HG02623 (cell line): ENCODE measurements around the gene LDAH.

ENCODE experiments used
- ATAC-seq: cut with Tn5 transposase; IDR thresholded peaks from one replicate; pipeline ENCODE4 v1.9.1; 2021; ENCODE audit warnings: moderate library complexity; ENCODE audit not compliant: unreplicated experiment

Gene LDAH

GRCh38 chr2:20687260-20687832 is 135.6 kb downstream of the LDAH start:
- ATAC-seq, result no peak

- ATAC-seq, result no peak
Measured at GRCh38 chr2:20684581-20685063, 138.3 kb downstream of the LDAH start.

GRCh38 chr2:20682167-20682920 is 140.6 kb downstream of the LDAH start:
- no peak for ATAC-seq

- no peak for ATAC-seq
Measured at GRCh38 chr2:20680744-20681375, 142.0 kb downstream of the LDAH start.

GRCh38 chr2:20678780-20679179 is 144.1 kb downstream of the LDAH start:
- no peak for ATAC-seq

- no peak for ATAC-seq
Measured at GRCh38 chr2:20678086-20678395, 144.9 kb downstream of the LDAH start.

GRCh38 chr2:20677301-20678085 is 145.4 kb downstream of the LDAH start:
- peak; percentile 14 for ATAC-seq

- ATAC-seq, result peak; percentile 76
Measured at GRCh38 chr2:20676353-20677215, 146.3 kb downstream of the LDAH start.

GRCh38 chr2:20675701-20676352 is 147.1 kb downstream of the LDAH start:
- ATAC-seq, result peak; percentile 58

- ATAC-seq, result no peak
Measured at GRCh38 chr2:20674974-20675679, 147.8 kb downstream of the LDAH start.

GRCh38 chr2:20674309-20674965 is 148.5 kb downstream of the LDAH start:
- ATAC-seq, result no peak

GRCh38 chr2:20673686-20674308 is 149.1 kb downstream of the LDAH start:
- ATAC-seq, result no peak

- ATAC-seq, result no peak
Measured at GRCh38 chr2:20672201-20672951, 150.5 kb downstream of the LDAH start.

- ATAC-seq, result no peak
Measured at GRCh38 chr2:20671736-20672080, 151.2 kb downstream of the LDAH start.

- no peak for ATAC-seq
Measured at GRCh38 chr2:20671036-20671735, 151.7 kb downstream of the LDAH start.

- no peak for ATAC-seq
Measured at GRCh38 chr2:20670315-20671035, 152.4 kb downstream of the LDAH start.
